Cardiac fibroblast (primary cell): ENCODE results near the gene USP6NL.
A peak's percentile ranks its signal among the peaks of the same experiment; 100 is the strongest.

Experiments used
- DNase-seq, 2 donors: peaks; one replicate each; pipeline versions ENCODE4 v3.0.0 to v3.0.0-alpha.2; 2010; ENCODE audit warnings: low read depth in 2 of 2
- H3K4me3 ChIP-seq, 2 donors: replicated peaks in 1 of 2; 1 replicate in 1 of 2; 2 replicates in 1 of 2; pipeline ENCODE4 v1.5.1; 2011; ENCODE audit warnings: low read depth in 2 of 2, low read length in 2 of 2, mild to moderate bottlenecking in 2 of 2, moderate library complexity in 1 of 2
- TF ChIP-seq, protein P1 (sequence below): IDR thresholded peaks from one replicate; pipeline ENCODE4 v1.5.1; 2011; ENCODE audit warnings: low read depth, mild to moderate bottlenecking, low read length, inconsistent platforms

USP6NL gene

DNA sequence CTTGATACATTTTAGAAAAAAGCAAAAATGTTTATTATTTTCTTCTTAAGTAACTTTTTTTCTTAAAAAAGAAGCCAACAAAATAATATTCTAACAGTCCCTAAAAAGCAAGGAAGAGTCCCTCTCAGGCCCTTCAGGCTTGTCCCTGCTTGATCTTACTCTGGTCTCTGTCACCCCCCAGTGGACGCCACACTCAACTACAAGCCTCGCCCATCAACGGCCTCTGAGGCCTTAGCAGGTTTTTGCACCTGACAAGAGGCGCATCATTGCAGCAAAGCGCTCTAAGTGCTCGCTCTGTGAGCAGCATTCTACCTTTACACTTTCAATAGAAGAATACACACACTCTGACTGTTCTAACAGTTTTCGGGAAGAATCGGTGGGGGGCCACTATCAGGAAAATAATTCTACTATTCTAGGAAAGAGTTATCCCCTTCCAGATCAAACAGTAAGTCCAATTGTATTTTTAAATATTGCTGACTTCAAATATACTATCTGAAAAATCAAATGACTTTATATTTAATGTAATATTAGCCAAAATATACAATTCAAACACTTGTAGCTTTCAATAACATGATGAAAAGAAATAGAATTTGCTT lies 139.2 kb downstream of the USP6NL start:
- TF ChIP-seq, protein P1, sequence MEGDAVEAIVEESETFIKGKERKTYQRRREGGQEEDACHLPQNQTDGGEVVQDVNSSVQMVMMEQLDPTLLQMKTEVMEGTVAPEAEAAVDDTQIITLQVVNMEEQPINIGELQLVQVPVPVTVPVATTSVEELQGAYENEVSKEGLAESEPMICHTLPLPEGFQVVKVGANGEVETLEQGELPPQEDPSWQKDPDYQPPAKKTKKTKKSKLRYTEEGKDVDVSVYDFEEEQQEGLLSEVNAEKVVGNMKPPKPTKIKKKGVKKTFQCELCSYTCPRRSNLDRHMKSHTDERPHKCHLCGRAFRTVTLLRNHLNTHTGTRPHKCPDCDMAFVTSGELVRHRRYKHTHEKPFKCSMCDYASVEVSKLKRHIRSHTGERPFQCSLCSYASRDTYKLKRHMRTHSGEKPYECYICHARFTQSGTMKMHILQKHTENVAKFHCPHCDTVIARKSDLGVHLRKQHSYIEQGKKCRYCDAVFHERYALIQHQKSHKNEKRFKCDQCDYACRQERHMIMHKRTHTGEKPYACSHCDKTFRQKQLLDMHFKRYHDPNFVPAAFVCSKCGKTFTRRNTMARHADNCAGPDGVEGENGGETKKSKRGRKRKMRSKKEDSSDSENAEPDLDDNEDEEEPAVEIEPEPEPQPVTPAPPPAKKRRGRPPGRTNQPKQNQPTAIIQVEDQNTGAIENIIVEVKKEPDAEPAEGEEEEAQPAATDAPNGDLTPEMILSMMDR, result peak; percentile 79
- no peak overlapping the region for H3K4me3 ChIP-seq
- peak; percentile 57 to 67 for DNase-seq

DNA sequence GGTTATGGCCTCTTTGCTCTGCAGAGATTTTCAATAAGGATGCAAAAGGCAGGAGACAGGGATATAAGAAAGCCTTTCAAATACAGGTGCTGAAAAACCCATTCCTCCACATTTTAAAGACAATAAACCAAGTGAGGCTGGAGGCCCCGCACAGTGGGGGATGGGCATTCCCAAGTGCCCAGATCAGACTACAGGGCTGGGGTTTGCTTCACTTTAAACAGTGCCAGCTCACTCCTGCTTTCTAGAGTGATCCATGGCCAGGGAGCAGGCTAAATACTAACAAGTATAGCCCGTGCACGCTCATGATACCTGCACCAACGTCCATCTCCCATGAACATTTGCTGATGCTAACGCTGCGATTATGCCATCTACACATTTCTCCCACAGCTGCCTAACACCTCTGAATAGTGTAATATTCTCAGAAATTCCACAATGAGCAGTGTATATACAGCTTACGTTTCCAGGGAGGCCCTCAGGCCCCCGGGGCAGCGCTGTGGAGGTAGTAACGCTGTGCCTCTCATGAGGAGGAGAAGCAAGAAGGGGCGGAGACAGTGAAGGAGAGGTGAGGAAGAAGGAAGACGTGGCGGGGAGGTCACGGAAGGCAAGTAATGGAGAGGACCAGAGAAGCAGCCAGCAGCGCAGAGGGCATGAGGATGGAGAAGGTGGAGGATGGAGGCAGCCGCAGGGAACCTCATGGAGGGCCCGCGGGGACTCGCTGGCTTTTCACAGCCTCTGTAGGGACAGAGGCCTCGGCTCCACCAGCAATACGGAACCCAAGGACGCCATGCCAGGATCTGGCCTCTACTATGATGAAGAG lies 141.7 kb downstream of the USP6NL start:
- TF ChIP-seq, protein P1, result no peak
- no peak for DNase-seq
- H3K4me3 ChIP-seq, result no peak overlapping the region

DNA sequence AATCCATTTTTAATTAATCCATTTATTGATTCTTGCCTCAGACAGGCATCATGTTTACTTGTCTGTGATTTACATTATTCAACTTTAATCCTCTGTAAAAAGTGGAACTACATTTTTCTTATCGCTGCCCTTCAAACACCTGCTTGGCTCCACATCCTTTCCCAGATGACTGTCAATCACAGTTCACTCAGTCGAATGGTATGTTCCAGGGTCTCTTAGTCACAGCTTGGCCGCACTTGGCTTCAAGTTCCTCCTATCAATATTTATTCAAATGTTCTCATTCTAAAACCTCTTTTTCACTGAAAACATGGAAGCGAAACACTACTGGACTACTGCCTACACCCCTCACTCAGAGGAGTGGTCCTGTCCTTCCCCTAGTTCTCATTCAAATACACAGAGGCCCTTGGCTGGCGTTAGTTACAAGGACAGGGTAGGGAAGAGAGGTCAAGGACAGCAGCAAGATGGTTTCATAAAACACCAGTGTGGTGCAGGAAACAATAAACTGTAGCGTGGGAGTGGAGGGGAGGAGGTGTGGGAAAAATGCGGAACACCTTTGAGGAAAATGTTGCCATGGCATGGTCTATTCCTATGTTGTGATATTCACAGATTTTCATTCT lies 143.2 kb downstream of the USP6NL start:
- peak in 1 of 2 donors; percentile 49 for DNase-seq
- TF ChIP-seq, protein P1, result no peak

DNA sequence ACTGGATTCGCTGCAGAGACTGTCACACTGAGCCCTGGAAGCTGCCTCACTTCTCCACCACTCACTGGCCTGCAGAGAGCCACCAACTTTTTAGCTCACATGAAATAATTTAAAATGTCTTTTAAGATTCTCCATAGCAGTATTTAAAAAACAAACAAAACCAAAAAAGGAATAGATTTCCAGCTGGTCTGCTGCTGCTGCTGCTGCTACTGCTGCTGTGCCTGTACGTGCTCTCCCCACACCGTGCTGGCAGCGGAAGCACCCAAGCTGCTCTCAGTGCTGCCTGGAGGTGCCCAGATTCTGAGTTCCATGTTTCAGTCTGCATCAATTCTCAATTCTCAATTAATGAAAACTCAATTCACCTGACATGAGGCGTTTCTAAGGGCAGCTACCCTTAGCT lies 146.0 kb downstream of the USP6NL start:
- TF ChIP-seq, protein P1, result no peak
- DNase-seq, result no peak

More for the DNA sequence above, 143.2 kb downstream of the USP6NL start:
- H3K4me3 ChIP-seq, result no peak overlapping the region

DNA sequence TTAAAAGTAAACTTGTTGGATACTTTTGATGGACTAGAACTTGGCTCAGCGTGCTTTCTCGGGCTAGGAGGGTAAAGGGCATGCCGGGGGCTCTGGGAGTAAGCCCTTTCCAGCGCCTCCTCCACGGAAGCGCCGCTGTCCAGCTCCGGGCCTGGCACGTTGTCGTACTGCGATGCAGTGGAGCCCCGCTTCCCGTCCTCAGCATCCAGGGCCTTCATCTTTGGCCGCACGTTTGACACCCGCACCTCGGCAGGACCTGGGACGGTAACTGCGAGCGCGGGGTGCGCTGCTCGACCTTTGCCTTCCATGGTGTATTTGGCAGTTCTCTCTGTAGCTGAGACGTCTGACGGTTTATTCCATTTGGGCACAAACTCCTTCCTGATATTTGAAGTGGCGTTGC lies 148.3 kb downstream of the USP6NL start:
- no peak overlapping the region for H3K4me3 ChIP-seq
- TF ChIP-seq, protein P1, result no peak
- no peak for DNase-seq

More for the DNA sequence above, 146.0 kb downstream of the USP6NL start:
- H3K4me3 ChIP-seq, result no peak overlapping the region

DNA sequence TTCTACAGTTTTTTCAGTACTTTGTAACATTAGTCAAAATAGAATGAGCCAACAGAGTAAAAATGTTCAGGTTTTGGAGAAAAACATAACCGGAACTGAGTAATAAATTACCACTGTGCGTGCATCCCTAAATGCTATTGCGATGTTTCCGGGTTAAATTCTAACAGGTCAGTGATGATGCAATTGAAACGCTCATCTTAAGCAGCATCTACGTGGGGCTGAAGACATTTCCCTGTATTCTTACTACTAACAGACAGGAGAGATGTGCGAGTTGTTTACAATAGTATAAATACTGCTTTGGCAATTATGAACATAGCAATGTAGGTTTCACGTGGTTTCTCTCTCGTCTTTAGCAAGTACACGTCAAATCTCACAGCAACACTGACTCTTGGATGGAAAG lies 149.4 kb downstream of the USP6NL start:
- DNase-seq, result no peak
- H3K4me3 ChIP-seq, result no peak overlapping the region
- TF ChIP-seq, protein P1, result no peak
